OCI-LY3 (cell line): ENCODE data around the gene KCTD14.

ENCODE experiments used
- CTCF ChIP-seq: fragments of 200-600, 300-600 bp; sonication (generic); IDR thresholded peaks from 2 replicates; pipeline ENCODE4 v1.5.1; 2014; ENCODE audit warnings: antibody characterized with exemption, low read length, low read depth
- EZH2phosphoT487 ChIP-seq: fragments of 200-600 bp; shearing (Covaris generic); IDR thresholded peaks from 2 replicates; pipeline ENCODE4 v1.6.1; 2018; ENCODE audit warnings: antibody characterized with exemption, mixed run types, low read depth

- no peak for TF ChIP-seq CTCF
- TF ChIP-seq EZH2phosphoT487 = no peak
Observed at GRCh38 chr11:78036313-78036712, 13.2 kb upstream of the KCTD14 start.
